HFFc6 (cell line): ENCODE results near the gene EXOSC5. TPM values are rescaled to one million over a fixed set of nuclear protein-coding genes. Genes with fewer than 3 reads are reported as not detected.

ENCODE experiments used
- DNase-seq: peaks from one replicate; pipeline ENCODE4 v3.0.0-alpha.2; 2018
- H3K27ac Mint-ChIP-seq: 2 replicates; pipeline ENCODE4 v1.8.0; 2020; ENCODE audit warnings: mild to moderate bottlenecking, mixed read lengths
- H3K27me3 Mint-ChIP-seq: 2 replicates; pipeline ENCODE4 v1.8.0; 2021; ENCODE audit warnings: mild to moderate bottlenecking, moderate library complexity, mixed read lengths; ENCODE audit not compliant: insufficient read depth
- H3K36me3 Mint-ChIP-seq: 2 replicates; pipeline ENCODE4 v1.8.0; 2021; ENCODE audit warnings: low read depth, mixed read lengths
- H3K4me1 Mint-ChIP-seq: 2 replicates; pipeline ENCODE4 v1.8.0; 2020; ENCODE audit warnings: low read depth, mixed read lengths
- H3K4me3 Mint-ChIP-seq: 2 replicates; pipeline ENCODE4 v1.8.0; 2020; ENCODE audit warnings: mild to moderate bottlenecking, moderate library complexity, mixed read lengths
- H3K9me3 Mint-ChIP-seq: 2 replicates; pipeline ENCODE4 v1.8.0; 2020; ENCODE audit warnings: mild to moderate bottlenecking, mixed read lengths
- total RNA-seq, 6 experiments: library from RNA; stranded (reverse); fragmentation: NEBNext Ultra II Directional; extraction: Animal tissue kit (Norgen Biotek cat#: 25700); gene quantifications; 2 replicates in 1 of 6; 3 replicates in 5 of 6; pipeline ENCODE4 v1.2.3, GENCODE V29; 2021
- TF ChIP-seq, protein P1 (sequence below): fragments of 200-600 bp; sonication (generic); IDR thresholded peaks from 2 replicates; pipeline ENCODE4 v1.5.0; 2021; ENCODE audit warnings: antibody characterized with exemption, mild to moderate bottlenecking

Gene EXOSC5
- total RNA-seq, 6 experiments from 2014 or later, result 16.5 to 23.5 (median 18.1) TPM

DNA sequence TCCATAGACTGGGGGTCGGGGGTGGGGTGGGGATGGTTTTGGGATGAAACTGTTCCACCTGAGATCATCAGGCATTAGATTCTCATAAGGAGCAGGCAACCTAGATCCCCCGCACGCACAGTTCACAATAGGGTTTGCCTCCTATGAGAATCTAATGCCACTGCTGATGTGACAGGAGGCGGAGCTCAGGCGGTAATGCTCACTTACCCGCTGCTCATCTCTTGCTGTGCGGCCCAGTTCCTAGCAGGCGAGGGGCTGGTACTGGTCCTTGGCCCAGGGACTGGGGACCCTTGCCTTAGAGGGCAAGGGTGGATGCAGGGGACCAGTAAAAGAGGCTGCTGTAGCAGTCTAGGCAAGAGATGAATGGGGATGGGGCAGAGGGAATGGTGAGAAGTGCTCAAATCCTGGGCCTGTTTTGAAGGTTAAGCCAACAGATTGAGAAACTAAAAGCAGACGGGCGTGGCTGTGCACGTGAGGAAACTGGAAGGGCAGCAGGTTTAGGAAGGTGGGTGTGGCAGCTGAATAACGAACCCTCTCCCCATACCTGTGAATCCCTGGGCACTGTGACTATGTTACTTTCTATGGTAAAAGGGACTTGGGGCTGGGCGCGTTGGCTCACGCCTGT is 44.3 kb upstream of the EXOSC5 start:
- Mint-ChIP-seq H3K27me3 (peaks cover 16% of the 10 kb centered on the region), H3K4me1 (peaks cover 10% of the 10 kb centered on the region; the same call in 1 of the 2 replicates), H3K27ac (no peak overlapping the region), H3K36me3 (peaks cover 10% of the 10 kb centered on the region; the same call in 1 of the 2 replicates), H3K9me3 (no peaks in the 10 kb centered on the region), H3K4me3 (no peak overlapping the region)
- no peak for DNase-seq
- TF ChIP-seq, protein P1, sequence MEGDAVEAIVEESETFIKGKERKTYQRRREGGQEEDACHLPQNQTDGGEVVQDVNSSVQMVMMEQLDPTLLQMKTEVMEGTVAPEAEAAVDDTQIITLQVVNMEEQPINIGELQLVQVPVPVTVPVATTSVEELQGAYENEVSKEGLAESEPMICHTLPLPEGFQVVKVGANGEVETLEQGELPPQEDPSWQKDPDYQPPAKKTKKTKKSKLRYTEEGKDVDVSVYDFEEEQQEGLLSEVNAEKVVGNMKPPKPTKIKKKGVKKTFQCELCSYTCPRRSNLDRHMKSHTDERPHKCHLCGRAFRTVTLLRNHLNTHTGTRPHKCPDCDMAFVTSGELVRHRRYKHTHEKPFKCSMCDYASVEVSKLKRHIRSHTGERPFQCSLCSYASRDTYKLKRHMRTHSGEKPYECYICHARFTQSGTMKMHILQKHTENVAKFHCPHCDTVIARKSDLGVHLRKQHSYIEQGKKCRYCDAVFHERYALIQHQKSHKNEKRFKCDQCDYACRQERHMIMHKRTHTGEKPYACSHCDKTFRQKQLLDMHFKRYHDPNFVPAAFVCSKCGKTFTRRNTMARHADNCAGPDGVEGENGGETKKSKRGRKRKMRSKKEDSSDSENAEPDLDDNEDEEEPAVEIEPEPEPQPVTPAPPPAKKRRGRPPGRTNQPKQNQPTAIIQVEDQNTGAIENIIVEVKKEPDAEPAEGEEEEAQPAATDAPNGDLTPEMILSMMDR, result no peak

DNA sequence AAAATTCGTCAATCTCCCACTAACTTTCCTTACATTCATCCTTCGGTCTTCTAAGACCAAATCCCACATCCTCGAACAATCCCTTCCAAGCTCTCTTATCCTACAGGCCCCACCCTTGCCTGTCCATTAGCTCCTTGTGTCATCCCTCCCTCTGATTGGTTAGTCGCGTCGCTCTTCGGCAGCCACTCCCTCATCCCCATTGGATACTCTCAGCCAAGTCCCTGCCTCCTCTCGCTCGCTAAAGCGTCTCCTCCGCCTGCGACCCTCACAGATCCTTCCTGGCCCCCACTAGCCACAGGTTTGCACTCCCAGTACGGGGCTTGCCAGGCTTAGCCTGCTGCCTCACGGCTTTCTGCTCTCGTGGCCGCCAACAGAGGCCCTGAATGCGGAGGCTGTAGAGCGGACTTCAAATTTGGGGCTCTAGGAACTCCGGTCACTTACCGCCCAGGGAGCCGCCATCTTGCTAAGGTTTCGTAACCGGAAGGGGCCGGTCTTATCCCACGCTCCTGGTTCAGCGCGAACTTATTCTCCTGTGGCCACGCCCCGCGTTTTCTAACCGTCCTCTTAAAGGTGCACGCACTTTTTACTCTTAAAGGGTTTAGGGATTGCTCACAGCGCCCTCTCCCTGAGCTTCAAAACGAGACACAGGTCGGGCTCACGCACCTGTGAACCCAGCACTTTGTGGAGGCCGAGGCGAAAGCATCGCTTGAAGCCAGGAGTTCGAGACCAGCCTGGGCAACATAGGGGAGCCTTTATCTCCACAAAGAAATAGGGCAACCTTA is 42.5 kb upstream of the EXOSC5 start, which contains the start of gene DMAC2:
Gene DMAC2 (minus strand): TSS at position 472 of the 782 bp plus-strand sequence. CDS start 13 bp downstream, at position 459.
- H3K27ac Mint-ChIP-seq, result no peak within 1 kb of the TSS
- H3K27me3 Mint-ChIP-seq, result peaks cover 13% of the 10 kb centered on the region
- TF ChIP-seq, protein P1, result peak; percentile 63
- DNase-seq, result peak; percentile 92
- H3K9me3 Mint-ChIP-seq, result no peaks in the 10 kb centered on the region
- no peak within 1 kb of the TSS for H3K4me3 Mint-ChIP-seq
- H3K4me1 Mint-ChIP-seq, result peaks cover 10% of the 10 kb centered on the region; the same call in 1 of the 2 replicates
- H3K36me3 Mint-ChIP-seq, result peaks cover 11% of the 10 kb centered on the region; the same call in 1 of the 2 replicates

DNA sequence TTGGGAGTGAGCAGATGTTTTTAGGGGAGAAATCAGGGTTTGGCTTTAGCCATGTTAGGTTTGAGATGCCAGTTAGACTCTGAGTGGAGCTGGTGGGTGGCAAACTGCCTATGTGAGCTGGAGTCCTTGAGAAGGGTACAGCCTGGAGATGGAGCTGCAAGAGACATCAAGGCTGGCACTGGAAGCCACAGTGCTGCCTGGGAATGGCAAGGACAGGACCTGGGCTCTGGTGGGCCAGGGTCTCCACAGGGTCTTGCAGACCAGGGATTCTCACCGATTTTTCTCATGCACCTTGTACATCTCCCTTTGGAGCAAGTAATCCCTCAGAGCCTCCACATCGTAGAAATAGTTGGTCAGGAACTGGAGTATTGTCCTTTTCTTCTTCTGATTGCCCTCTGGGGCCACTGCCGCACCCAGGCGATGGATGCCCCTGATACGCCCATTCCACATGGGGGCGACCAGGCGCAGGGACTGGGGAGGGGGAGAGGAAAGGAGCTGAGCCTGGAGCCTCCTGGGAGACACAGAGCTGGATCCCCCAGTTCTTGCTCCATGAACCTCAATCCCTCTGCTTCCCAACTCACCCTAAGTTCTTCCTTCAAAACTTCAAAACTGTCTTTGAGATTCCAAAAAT is 40.9 kb upstream of the EXOSC5 start:
- Mint-ChIP-seq H3K27me3 (peaks cover 2% of the 10 kb centered on the region; the same call in 1 of the 2 replicates), H3K27ac (no peak overlapping the region), H3K4me3 (no peak overlapping the region), H3K36me3 (peaks cover 16% of the 10 kb centered on the region; the same call in 1 of the 2 replicates), H3K9me3 (no peaks in the 10 kb centered on the region), H3K4me1 (peaks cover 10% of the 10 kb centered on the region; the same call in 1 of the 2 replicates)
- TF ChIP-seq, protein P1, result no peak
- no peak for DNase-seq

DNA sequence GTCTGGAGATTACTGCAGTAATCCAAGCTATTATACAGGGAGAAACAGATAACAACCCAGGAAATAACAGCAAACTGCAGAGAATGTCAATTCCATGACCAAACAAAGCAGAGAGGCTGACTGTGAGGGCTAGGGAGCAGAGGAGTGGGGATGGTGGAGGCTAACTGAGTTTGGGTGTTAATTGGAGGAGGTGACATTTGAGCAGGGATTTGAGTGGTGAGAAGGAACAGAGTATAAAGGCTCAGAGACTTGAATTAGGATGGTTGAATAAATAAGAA is 39.5 kb upstream of the EXOSC5 start:
- no peak for DNase-seq
- H3K4me1 Mint-ChIP-seq, result peaks cover 10% of the 10 kb centered on the region; the same call in 1 of the 2 replicates
- no peak overlapping the region for H3K27ac Mint-ChIP-seq

More for the DNA sequence above, 39.5 kb upstream of the EXOSC5 start:
- peaks cover 23% of the 10 kb centered on the region; the same call in 1 of the 2 replicates for H3K36me3 Mint-ChIP-seq
- no peak overlapping the region for H3K4me3 Mint-ChIP-seq
- no peaks in the 10 kb centered on the region for H3K9me3 Mint-ChIP-seq
- peaks cover 2% of the 10 kb centered on the region; the same call in 1 of the 2 replicates for H3K27me3 Mint-ChIP-seq
- TF ChIP-seq, protein P1, result no peak
